B cell (primary cell): ENCODE results near the gene CYTH2. TPM values are rescaled to one million over a fixed set of nuclear protein-coding genes. Genes with fewer than 3 reads are reported as not detected.
A peak's percentile ranks its signal among the peaks of the same experiment; 100 is the strongest.

Experiments used
- ATAC-seq: fragments of 200-7000 bp; cut with Tn5 transposase; one replicate; pipeline ENCODE4 v1.10.0; 2021; ENCODE audit warnings: low read depth, mild to moderate bottlenecking, moderate number of reproducible peaks, moderate library complexity
- CTCF ChIA-PET: fragments of 350-600 bp; sonication (Branson Sonifier 250); formaldehyde crosslinking; loops from one replicate; lab custom pipeline; 2021; ENCODE audit warnings: antibody characterized with exemption, inconsistent platforms; lab: Charles Lee
- POLR2A ChIA-PET: fragments of 350-600 bp; sonication (Branson Sonifier 250); formaldehyde crosslinking; loops from one replicate; lab custom pipeline; 2021; ENCODE audit warnings: antibody characterized with exemption; lab: Charles Lee
- DNase-seq: peaks from one replicate; pipeline ENCODE4 v3.0.0; 2013
- H2AFZ ChIP-seq: 2 replicates; pipeline ENCODE4 v1.6.1; 2012; ENCODE audit warnings: mild to moderate bottlenecking, low read depth, low read length; ENCODE audit not compliant: insufficient read depth, poor library complexity, severe bottlenecking
- H3K27ac ChIP-seq, 2 donors: 1 replicate in 1 of 2; 2 replicates in 1 of 2; pipeline ENCODE4 v1.5.1; 2012 to 2013; ENCODE audit warnings: low read length in 2 of 2, mild to moderate bottlenecking in 2 of 2, moderate library complexity in 1 of 2
- H3K27me3 ChIP-seq, 4 experiments: fragments of 200-600 bp in 1 of 4; sonication (generic) in 1 of 4; replicated peaks in 1 of 4; 1 replicate in 2 of 4; 2 replicates in 2 of 4; pipeline versions ENCODE4 v1.6.1 to v1.7.0; 2013 to 2016; ENCODE audit warnings: low read length in 3 of 4, mild to moderate bottlenecking in 2 of 4, mixed read lengths in 1 of 4, moderate library complexity in 1 of 4; ENCODE audit not compliant: insufficient read depth in 4 of 4, control insufficient read depth in 3 of 4; ENCODE audit errors: control extremely low read depth in 1 of 4
- H3K36me3 ChIP-seq, 2 experiments: replicated peaks in 1 of 2; 1 replicate in 1 of 2; 2 replicates in 1 of 2; pipeline versions ENCODE4 v1.6.1 to v1.7.1; 2013; ENCODE audit warnings: low read length in 1 of 2; ENCODE audit not compliant: insufficient read depth in 2 of 2, control insufficient read depth in 1 of 2; ENCODE audit errors: control extremely low read depth in 1 of 2, extremely low read depth in 1 of 2
- H3K4me1 ChIP-seq, 2 donors: fragments of 200-600 bp in 1 of 2; sonication (generic) in 1 of 2; 1 replicate in 1 of 2; 2 replicates in 1 of 2; pipeline versions ENCODE4 v1.5.1 to v1.6.1; 2013 to 2017; ENCODE audit warnings: low read length in 2 of 2; ENCODE audit not compliant: control insufficient read depth in 2 of 2, insufficient read depth in 2 of 2
- H3K4me2 ChIP-seq: replicated peaks from 2 replicates; pipeline ENCODE3; 2012; ENCODE audit warnings: mild to moderate bottlenecking, low read depth, low read length; ENCODE audit not compliant: poor library complexity, severe bottlenecking
- H3K4me3 ChIP-seq, 5 experiments: fragments of 200-600 bp in 1 of 5; sonication (generic) in 1 of 5; 1 replicate in 3 of 5; 2 replicates in 2 of 5; pipeline versions ENCODE4 v1.5.1 to v1.7.0; 2011 to 2016; ENCODE audit warnings: low read length in 4 of 5, mild to moderate bottlenecking in 4 of 5, low read depth in 2 of 5, control low read depth in 1 of 5, moderate library complexity in 1 of 5; ENCODE audit not compliant: insufficient read depth in 1 of 5; ENCODE audit errors: control extremely low read depth in 1 of 5, extremely low read depth in 1 of 5
- H3K79me2 ChIP-seq: fragments of 200-600 bp; sonication (generic); one replicate; pipeline ENCODE4 v1.6.0; 2016; ENCODE audit warnings: low read length; ENCODE audit not compliant: control insufficient read depth, insufficient read depth
- H3K9ac ChIP-seq: fragments of 200-600 bp; sonication (generic); 2 replicates; pipeline ENCODE4 v1.6.1; 2017; ENCODE audit warnings: mild to moderate bottlenecking, low read length, moderate library complexity
- H3K9me3 ChIP-seq, 3 donors: one replicate each; pipeline versions ENCODE4 v1.6.1 to v1.7.1; 2013; ENCODE audit warnings: low read length in 2 of 3; ENCODE audit not compliant: control insufficient read depth in 2 of 3, insufficient read depth in 1 of 3; ENCODE audit errors: control extremely low read depth in 1 of 3
- H4K20me1 ChIP-seq: 2 replicates; pipeline ENCODE4 v1.6.0; 2012; ENCODE audit warnings: mild to moderate bottlenecking, low read length; ENCODE audit not compliant: insufficient read depth, control insufficient read depth, poor library complexity, severe bottlenecking
- H3K27ac Mint-ChIP-seq: one replicate; pipeline ENCODE4 v1.8.0; 2021; ENCODE audit warnings: mixed read lengths
- H3K27me3 Mint-ChIP-seq: one replicate; pipeline ENCODE4 v1.8.0; 2021; ENCODE audit warnings: mixed read lengths
- H3K4me1 Mint-ChIP-seq: one replicate; pipeline ENCODE4 v1.8.0; 2021; ENCODE audit warnings: mixed read lengths
- H3K4me3 Mint-ChIP-seq: one replicate; pipeline ENCODE4 v1.8.0; 2021; ENCODE audit warnings: mixed read lengths
- H3K9me3 Mint-ChIP-seq: one replicate; pipeline ENCODE4 v1.8.0; 2022; ENCODE audit warnings: mixed read lengths; ENCODE audit not compliant: insufficient read depth
- EZH2 ChIP-seq: IDR thresholded peaks from 2 replicates; pipeline ENCODE4 v1.6.1; 2012; ENCODE audit warnings: borderline replicate concordance, low read depth, mild to moderate bottlenecking, moderate library complexity, low read length; ENCODE audit not compliant: insufficient read depth, poor library complexity, severe bottlenecking
- WGBS: methylation state at CpG from one replicate; pipeline ENCODE4 v1.1.5; 2013; ENCODE audit warnings: missing lambda C conversion rate; ENCODE audit not compliant: insufficient coverage; 5-methylcytosine and 5-hydroxymethylcytosine counted together
- intact Hi-C: fragments of 100-400 bp; cut with micrococcal nuclease; formaldehyde crosslinking; loops from one replicate; pipeline ENCODE4 v1.10.0; 2022
- polyA plus RNA-seq: library from polyadenylated mRNA; depleted of rRNA; stranded (reverse); fragments of >200 nt; gene quantifications from 2 replicates; pipeline ENCODE4 v1.2.3, GENCODE V29; 2012
- total RNA-seq, 2 donors: library from RNA; stranded (reverse); fragments of 120-200 nt in 1 of 2; gene quantifications; 1 replicate in 1 of 2; 2 replicates in 1 of 2; pipeline versions ENCODE4 v1.2.3 to v1.2.4, GENCODE V29; 2013 to 2022
- TF ChIP-seq, protein P1 (sequence below): fragments of 200-600 bp; IDR thresholded peaks from one replicate; pipeline ENCODE4 v1.8.0; 2022; ENCODE audit warnings: antibody characterized with exemption, mild to moderate bottlenecking

The CYTH2 gene
- total and polyA plus RNA-seq, 2 donors (not counting 1 experiment from before 2014, with no cell fraction given), result 40.7 to 56.0 TPM

GRCh38 chr19:48501494-48502349, 32.6 kb downstream of the CYTH2 start:
- peaks cover 33 to 35% of the 10 kb centered on the region in 2 donors for H3K4me1 ChIP-seq
- H3K4me3 ChIP-seq, result peak overlapping the region in 3 of 5 experiments; percentile 12 to 25 (median 17)
- peak overlapping the region; percentile 49 for H3K4me3 Mint-ChIP-seq
- H3K9me3 ChIP-seq, result peaks cover 0 to 21% (median 0%) of the 10 kb centered on the region in 3 donors
- peak; percentile 59 for ATAC-seq
- no peak for TF ChIP-seq EZH2
- TF ChIP-seq, protein P1, sequence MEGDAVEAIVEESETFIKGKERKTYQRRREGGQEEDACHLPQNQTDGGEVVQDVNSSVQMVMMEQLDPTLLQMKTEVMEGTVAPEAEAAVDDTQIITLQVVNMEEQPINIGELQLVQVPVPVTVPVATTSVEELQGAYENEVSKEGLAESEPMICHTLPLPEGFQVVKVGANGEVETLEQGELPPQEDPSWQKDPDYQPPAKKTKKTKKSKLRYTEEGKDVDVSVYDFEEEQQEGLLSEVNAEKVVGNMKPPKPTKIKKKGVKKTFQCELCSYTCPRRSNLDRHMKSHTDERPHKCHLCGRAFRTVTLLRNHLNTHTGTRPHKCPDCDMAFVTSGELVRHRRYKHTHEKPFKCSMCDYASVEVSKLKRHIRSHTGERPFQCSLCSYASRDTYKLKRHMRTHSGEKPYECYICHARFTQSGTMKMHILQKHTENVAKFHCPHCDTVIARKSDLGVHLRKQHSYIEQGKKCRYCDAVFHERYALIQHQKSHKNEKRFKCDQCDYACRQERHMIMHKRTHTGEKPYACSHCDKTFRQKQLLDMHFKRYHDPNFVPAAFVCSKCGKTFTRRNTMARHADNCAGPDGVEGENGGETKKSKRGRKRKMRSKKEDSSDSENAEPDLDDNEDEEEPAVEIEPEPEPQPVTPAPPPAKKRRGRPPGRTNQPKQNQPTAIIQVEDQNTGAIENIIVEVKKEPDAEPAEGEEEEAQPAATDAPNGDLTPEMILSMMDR, result no peak
- H3K36me3 ChIP-seq, result no peaks in the 10 kb centered on the region
- H3K4me2 ChIP-seq, result peak overlapping the region; percentile 81
- peak overlapping the region in 1 of 2 donors; percentile 33 for H3K27ac ChIP-seq
- no peaks in the 10 kb centered on the region for H3K9me3 Mint-ChIP-seq
- H4K20me1 ChIP-seq, result no peaks in the 10 kb centered on the region
- POLR2A ChIA-PET, result interaction anchor here (0.6 to 1.4 kb wide), 9 partner anchors 9 to 1000 kb away, joined by 3 to 6 read pairs (median 3); partner anchors contain the start of genes SYNGR4 and TMEM143
- H3K9ac ChIP-seq, result no peak overlapping the region
- CTCF ChIA-PET, result interaction anchor here (0.9 to 2.6 kb wide), 4 partner anchors 11 to 87 kb away, joined by 4 to 8 read pairs (median 5); no protein-coding TSS in a partner anchor
- H3K4me1 Mint-ChIP-seq, result peaks cover 21% of the 10 kb centered on the region
- 19% methylated on average over 20 of the region's 20 CpGs for WGBS
- DNase-seq, result no peak
- peak overlapping the region; percentile 79 for H2AFZ ChIP-seq
- intact Hi-C loops, result loop anchor here (1.0 kb wide), 1 partner anchor 8 kb away; no protein-coding TSS in a partner anchor
- peaks cover 9% of the 10 kb centered on the region for H3K27me3 Mint-ChIP-seq
- peak overlapping the region; percentile 24 for H3K27ac Mint-ChIP-seq
- peaks cover 0 to 36% (median 13%) of the 10 kb centered on the region in 4 experiments for H3K27me3 ChIP-seq
- H3K79me2 ChIP-seq, result no peaks in the 10 kb centered on the region
